Lower leg skin (tissue), 4 donors: Measurements from ENCODE around the gene KRT83. TPM values are rescaled to one million over a fixed set of nuclear protein-coding genes. Genes with fewer than 3 reads are reported as not detected.
"Not testable (repeated sequence)": the region's sequence is repeated elsewhere in the genome, so short reads cannot be mapped to it uniquely, and the experiment has no call there.

Experiments used
- DNase-seq, 2 donors: peaks; one replicate each; pipeline ENCODE4 v3.0.0-alpha.2; 2019; ENCODE audit warnings: low spot score in 2 of 2
- H3K4me3 ChIP-seq: fragments of 200-600 bp; sonication (generic); 2 replicates; pipeline ENCODE4 v1.5.1; 2017; ENCODE audit warnings: mild to moderate bottlenecking, low read depth; ENCODE audit not compliant: poor library complexity, severe bottlenecking
- CTCF ChIP-seq, 3 donors: fragments of 450-650 bp; IDR thresholded peaks; one replicate each; pipeline ENCODE4 v1.5.1; 2016; ENCODE audit warnings: antibody characterized with exemption in 3 of 3, mild to moderate bottlenecking in 3 of 3, moderate library complexity in 2 of 3
- POLR2A ChIP-seq, 2 donors: fragments of 450-650 bp; IDR thresholded peaks; one replicate each; pipeline ENCODE4 v1.6.1; 2016 to 2017; ENCODE audit warnings: antibody characterized with exemption in 2 of 2, mild to moderate bottlenecking in 1 of 2, moderate library complexity in 1 of 2
- WGBS, 2 donors: methylation state at CpG; one replicate each; pipeline ENCODE4 v1.1.5; 2018; 5-methylcytosine and 5-hydroxymethylcytosine counted together
- intact Hi-C: fragments of 100-400 bp; cut with DNase I; formaldehyde crosslinking; loops from one replicate; pipeline ENCODE4 v1.15.0; 2023; ENCODE audit warnings: low total_unique reads
- total RNA-seq, 4 donors: library from RNA; depleted of rRNA; stranded (reverse); fragments of >200 nt; gene quantifications; one replicate each; pipeline ENCODE4 v1.1.0, GENCODE V29; 2016

The KRT83 gene
- total RNA-seq, 4 donors from 2014 or later = 2.1 to 34.7 TPM; not detected in 2

GRCh38 chr12:52291267-52291935, 29.8 kb downstream of the KRT83 start, which contains the start of gene KRT81:
Gene KRT81 (minus strand): TSS chr12:52291534. CDS start chr12:52291465, 69 bp downstream.
- WGBS, 2 donors = 48 to 71% methylated on average over 10 to 13 of the region's 32 CpGs
- TF ChIP-seq CTCF (IDR thresholded peaks at IDR 0.05) = no peak
- TF ChIP-seq POLR2A (IDR thresholded peaks at IDR 0.05) = no peak
- intact Hi-C loops = no loop called here
- H3K4me3 ChIP-seq = no peak within 1 kb of the TSS
- peak in 1 of 2 donors; percentile 50 for DNase-seq

GRCh38 chr12:52290483-52291134, 30.6 kb downstream of the KRT83 start:
- no CpG with 5 or more reads among the region's 5 CpGs for WGBS, 2 donors
- DNase-seq, intact Hi-C loops: not testable (repeated sequence)

GRCh38 chr12:52287816-52288805, 33.1 kb downstream of the KRT83 start:
- H3K4me3 ChIP-seq, intact Hi-C loops: not testable (repeated sequence)
- peak in 1 of 2 donors; percentile 68 for DNase-seq
- WGBS, 2 donors = 84 to 85% methylated on average over 14 to 16 of the region's 17 CpGs

More at GRCh38 chr12:52290483-52291134, 30.6 kb downstream of the KRT83 start:
- H3K4me3 ChIP-seq = not testable (repeated sequence)

- WGBS, 2 donors = 84 to 89% methylated on average over 18 to 20 of the region's 21 CpGs
- intact Hi-C loops, H3K4me3 ChIP-seq: not testable (repeated sequence)
- DNase-seq = peak in 1 of 2 donors; percentile 42
These were observed 34.1 kb downstream of the KRT83 start for GRCh38 chr12:52286857-52287785.

GRCh38 chr12:52285851-52286530, 35.2 kb downstream of the KRT83 start:
- H3K4me3 ChIP-seq = no peak overlapping the region
- TF ChIP-seq CTCF (IDR thresholded peaks at IDR 0.05) = no peak
- TF ChIP-seq POLR2A (IDR thresholded peaks at IDR 0.05) = no peak
- DNase-seq = peak in 1 of 2 donors; percentile 71
- 84 to 86% methylated on average over 23 of the region's 24 CpGs for WGBS, 2 donors
- intact Hi-C loops = no loop called here

GRCh38 chr12:52285172-52285745, 35.9 kb downstream of the KRT83 start:
- no peak for TF ChIP-seq POLR2A (IDR thresholded peaks at IDR 0.05)
- TF ChIP-seq CTCF (IDR thresholded peaks at IDR 0.05) = no peak
- intact Hi-C loops = no loop called here
- H3K4me3 ChIP-seq = no peak overlapping the region
- WGBS, 2 donors = 93 to 96% methylated on average over 2 of the region's 2 CpGs
- peak in 1 of 2 donors; percentile 29 for DNase-seq
